Heart left ventricle (tissue), 13 donors: Measurements from ENCODE around the gene IL13RA1.

ENCODE experiments used
- POLR2A ChIP-seq, 2 donors: fragments of 450-650 bp; IDR thresholded peaks; one replicate each; pipeline ENCODE4 v1.6.1; 2017; ENCODE audit warnings: antibody characterized with exemption in 2 of 2, mild to moderate bottlenecking in 2 of 2, moderate library complexity in 2 of 2
- TF ChIP-seq, protein P1 (sequence below), 12 donors: fragments of 200-600 bp; sonication (generic) in 4 of 12; IDR thresholded peaks; one replicate each; pipeline versions ENCODE4 v1.5.0 to v1.8.0; 2018 to 2022; ENCODE audit warnings: antibody characterized with exemption in 12 of 12, mild to moderate bottlenecking in 5 of 12
- donor health status: ischemic (EF 13 %, LVEDD 7.1; RV severe dilation, severe dysfunction).
- donor health status: DM: no; HTN: yes; CAD: no.
- donor health status: DM: no; HTN: no; CAD: no.
- donor health status: ischemic (EF 25% LVEDD 6.9; RV normal size, moderate dysfunction).
- donor health status: ischemic (EF 25% LVEDD 5.7; RV mildly dilated, moderate dysfunction).
- donor health status: ischemic (EF 35%, LVEDD 5.7; RV mildly dilated, moderate dysfunction).
- donor health status: nonischemic (EF 11% LVEDD 7.7; RV severe dilation, severe dysfunction).
- donor health status: DM: yes; HTN: yes; CAD: no.
- donor health status: PGD.
- donor health status: ischemic (EF 29% LVEDD 5.4; RV normal size, mild dysfunction).
- donor health status: nonischemic (EF 23%, LVEDD 6.1; RV moderate dilation, normal function).

DNA sequence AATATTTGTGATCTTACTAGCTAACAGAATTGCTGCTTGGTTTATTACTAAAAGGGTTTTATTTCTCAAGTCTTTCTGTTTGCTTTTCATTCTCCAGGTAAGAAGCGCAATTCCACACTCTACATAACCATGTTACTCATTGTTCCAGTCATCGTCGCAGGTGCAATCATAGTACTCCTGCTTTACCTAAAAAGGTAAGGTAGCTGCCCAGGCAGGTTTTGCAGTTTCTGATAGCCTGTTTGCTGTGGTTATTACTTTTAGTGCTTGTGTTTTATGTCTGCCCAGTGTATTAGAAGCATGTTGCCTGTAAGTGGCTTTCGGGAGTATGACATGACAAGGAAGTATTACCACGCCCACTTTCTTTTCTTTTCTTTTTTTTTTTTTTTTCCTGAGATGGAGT lies 46.4 kb downstream of the IL13RA1 start:
- TF ChIP-seq, protein P1, sequence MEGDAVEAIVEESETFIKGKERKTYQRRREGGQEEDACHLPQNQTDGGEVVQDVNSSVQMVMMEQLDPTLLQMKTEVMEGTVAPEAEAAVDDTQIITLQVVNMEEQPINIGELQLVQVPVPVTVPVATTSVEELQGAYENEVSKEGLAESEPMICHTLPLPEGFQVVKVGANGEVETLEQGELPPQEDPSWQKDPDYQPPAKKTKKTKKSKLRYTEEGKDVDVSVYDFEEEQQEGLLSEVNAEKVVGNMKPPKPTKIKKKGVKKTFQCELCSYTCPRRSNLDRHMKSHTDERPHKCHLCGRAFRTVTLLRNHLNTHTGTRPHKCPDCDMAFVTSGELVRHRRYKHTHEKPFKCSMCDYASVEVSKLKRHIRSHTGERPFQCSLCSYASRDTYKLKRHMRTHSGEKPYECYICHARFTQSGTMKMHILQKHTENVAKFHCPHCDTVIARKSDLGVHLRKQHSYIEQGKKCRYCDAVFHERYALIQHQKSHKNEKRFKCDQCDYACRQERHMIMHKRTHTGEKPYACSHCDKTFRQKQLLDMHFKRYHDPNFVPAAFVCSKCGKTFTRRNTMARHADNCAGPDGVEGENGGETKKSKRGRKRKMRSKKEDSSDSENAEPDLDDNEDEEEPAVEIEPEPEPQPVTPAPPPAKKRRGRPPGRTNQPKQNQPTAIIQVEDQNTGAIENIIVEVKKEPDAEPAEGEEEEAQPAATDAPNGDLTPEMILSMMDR (IDR thresholded peaks at IDR 0.05), result no peak
- no peak for TF ChIP-seq POLR2A (IDR thresholded peaks at IDR 0.05)
